Measurements from ENCODE around the gene ADAMTSL2. TPM values are rescaled to one million over a fixed set of nuclear protein-coding genes. Genes with fewer than 3 reads are reported as not detected.
A peak's percentile ranks its signal among the peaks of the same experiment; 100 is the strongest.

Gene ADAMTSL2
- total RNA-seq, 3 donors from 2014 or later, result 0.08 to 0.14 TPM; not detected in 1

DNA sequence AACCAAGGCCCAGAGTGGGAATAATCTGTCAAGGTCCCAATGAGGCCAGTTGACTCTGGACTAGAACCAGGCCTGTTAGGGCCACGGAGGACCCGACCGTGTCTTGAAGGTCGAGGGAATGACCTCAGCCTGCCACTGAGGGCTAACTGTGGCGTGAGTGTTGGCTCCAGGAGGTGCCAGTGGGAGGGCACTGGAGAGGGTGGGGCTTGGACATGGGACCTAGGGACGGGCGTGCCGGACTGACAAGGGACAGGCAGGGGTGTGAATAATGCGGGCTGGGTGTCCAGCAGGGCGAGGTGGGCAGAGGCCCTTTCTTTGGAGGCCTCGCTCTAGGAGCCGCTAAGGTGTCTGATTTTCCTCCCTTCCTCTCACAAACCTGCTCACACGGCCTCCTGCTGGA lies 7.5 kb downstream of the ADAMTSL2 start:
- Mint-ChIP-seq H3K4me3 (no peak overlapping the region), H3K27me3 (ENCODE audit: low read depth) (peaks cover 7% of the 10 kb centered on the region), H3K36me3 (ENCODE audit: insufficient read depth) (no peaks in the 10 kb centered on the region), H3K4me1 (ENCODE audit: low read depth) (no peaks in the 10 kb centered on the region), H3K9me3 (no peaks in the 10 kb centered on the region)
- DNase-seq (no peak), ATAC-seq (no peak)

DNA sequence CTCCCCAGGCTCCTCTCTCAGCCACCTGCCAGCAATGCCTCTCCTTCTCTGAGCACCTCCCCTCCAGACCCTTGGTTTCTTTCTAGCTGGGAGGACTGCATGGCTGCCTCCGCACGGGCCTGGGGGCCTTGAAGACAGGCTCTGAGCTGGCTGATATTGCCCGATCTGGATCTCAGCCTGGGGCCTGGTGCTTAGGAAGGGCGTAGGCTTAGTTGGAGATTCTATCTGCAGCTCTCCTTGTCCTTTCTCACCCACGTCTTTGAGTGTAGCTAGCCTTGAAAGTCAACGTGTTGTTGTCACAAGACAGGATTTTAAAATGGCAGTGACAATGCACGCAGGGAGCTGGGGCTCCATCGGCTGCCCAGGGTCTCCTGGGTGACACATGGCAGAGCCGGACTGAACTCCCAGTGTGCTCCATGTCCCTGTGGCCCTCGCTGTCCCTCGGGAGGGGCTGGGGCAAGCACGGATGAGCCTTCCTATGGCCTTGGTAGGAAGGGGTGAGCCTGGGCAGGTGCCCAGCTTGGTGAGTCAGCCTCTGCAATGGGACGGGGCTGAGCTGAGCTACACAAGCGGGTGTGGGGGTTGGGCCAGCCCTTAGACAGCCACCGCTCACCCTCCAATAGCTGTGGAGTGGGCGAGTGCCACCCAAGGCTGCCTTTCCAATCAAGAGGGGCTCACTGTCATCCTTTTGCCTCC lies 9.4 kb downstream of the ADAMTSL2 start:
- no peaks in the 10 kb centered on the region for H3K9me3 Mint-ChIP-seq
- no peaks in the 10 kb centered on the region for H3K36me3 Mint-ChIP-seq (ENCODE audit: insufficient read depth)
- no peak for ATAC-seq
- peaks cover 8% of the 10 kb centered on the region for H3K27me3 Mint-ChIP-seq (ENCODE audit: low read depth)
- no peak for DNase-seq
- no peaks in the 10 kb centered on the region for H3K4me1 Mint-ChIP-seq (ENCODE audit: low read depth)
- no peak overlapping the region for H3K4me3 Mint-ChIP-seq

DNA sequence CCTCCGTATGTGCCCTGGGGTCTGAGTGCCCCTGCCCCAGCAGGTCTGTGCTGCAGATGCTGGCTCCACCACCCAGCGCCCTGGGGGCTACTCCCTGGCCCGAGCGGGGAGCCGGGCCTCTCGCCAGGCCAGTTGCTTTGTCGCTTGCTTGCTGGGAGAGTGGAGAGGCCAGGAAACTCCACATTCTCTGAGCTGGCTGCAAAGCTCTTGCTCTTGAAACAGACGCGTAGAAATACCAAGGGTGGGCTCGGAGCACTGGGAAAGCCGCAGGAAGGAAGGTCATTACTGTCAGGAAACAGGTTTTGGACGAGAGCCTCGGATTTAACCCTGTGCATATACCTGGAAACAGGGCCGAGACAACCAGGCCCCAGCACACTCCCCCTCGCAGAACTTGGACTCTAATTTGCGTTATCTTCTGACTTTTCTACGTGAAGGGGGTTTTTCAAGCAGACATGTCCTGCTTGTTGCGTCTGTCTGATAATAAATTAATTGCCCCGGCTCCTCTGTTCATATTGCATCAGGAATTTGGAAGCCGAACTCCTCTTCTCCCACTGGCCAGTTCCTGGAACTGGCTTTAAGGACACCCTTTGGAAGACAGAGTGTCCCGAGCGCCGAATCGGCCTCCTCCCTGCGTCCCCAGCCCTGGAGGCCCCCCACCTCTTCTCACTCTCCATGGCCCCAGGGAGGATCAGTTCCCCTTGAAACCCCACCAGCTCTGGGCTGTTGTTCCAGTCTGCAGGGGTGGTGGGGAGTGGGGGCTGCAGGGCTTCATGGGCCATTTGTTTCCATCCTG lies 11.2 kb downstream of the ADAMTSL2 start:
- no peak for DNase-seq
- H3K4me1 Mint-ChIP-seq (ENCODE audit: low read depth), result no peaks in the 10 kb centered on the region
- H3K4me3 Mint-ChIP-seq, result no peak overlapping the region
- H3K27me3 Mint-ChIP-seq (ENCODE audit: low read depth), result peaks cover 2% of the 10 kb centered on the region
- no peaks in the 10 kb centered on the region for H3K36me3 Mint-ChIP-seq (ENCODE audit: insufficient read depth)
- no peak for ATAC-seq
- H3K9me3 Mint-ChIP-seq, result no peaks in the 10 kb centered on the region

DNA sequence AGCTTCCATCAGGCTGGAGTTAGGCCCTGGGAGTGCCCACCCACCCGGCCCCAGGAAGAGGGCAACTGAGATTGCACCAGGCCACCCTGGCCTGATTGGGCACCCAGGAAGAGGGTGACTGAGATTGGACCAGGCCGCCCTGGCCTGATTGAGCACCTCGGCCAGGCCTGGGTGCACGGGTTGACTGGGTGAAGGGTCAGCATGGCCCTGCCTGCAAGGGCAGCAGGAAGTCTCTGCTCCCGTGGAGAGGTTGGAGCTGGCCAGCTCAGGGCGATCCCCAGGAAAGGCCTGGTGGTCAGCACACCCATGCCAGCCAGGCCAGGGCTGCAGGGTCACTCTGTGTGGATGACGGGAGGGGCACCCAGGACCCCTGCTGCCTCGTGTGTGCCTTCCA lies 11.8 kb downstream of the ADAMTSL2 start:
- Mint-ChIP-seq H3K27me3 (ENCODE audit: low read depth) (peaks cover 2% of the 10 kb centered on the region), H3K4me1 (ENCODE audit: low read depth) (no peaks in the 10 kb centered on the region), H3K9me3 (no peaks in the 10 kb centered on the region), H3K4me3 (no peak overlapping the region), H3K36me3 (ENCODE audit: insufficient read depth) (no peaks in the 10 kb centered on the region)
- DNase-seq, result no peak
- no peak for ATAC-seq

DNA sequence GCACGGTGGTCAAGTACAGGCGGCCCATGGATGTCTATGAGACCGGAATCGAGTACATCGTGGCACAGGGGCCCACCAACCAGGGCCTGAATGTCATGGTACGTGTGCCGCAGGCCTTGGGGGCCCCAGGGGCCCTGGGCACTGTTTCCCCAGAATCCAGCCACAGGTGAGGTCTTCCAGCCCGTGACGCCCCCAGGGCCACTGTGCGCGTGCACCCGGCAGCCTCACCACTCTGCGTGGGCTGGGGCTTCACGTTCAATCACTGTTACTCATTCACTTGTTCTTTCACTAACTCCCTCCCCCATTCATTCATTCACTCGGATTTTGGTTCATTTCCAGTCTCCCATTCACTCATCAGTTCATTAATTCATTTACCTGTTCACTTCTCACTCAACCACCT lies 12.6 kb downstream of the ADAMTSL2 start:
- Mint-ChIP-seq H3K27me3 (ENCODE audit: low read depth) (peaks cover 2% of the 10 kb centered on the region), H3K4me3 (no peak overlapping the region), H3K4me1 (ENCODE audit: low read depth) (no peaks in the 10 kb centered on the region), H3K36me3 (ENCODE audit: insufficient read depth) (no peaks in the 10 kb centered on the region), H3K9me3 (no peaks in the 10 kb centered on the region)
- ATAC-seq (no peak), DNase-seq (no peak)

DNA sequence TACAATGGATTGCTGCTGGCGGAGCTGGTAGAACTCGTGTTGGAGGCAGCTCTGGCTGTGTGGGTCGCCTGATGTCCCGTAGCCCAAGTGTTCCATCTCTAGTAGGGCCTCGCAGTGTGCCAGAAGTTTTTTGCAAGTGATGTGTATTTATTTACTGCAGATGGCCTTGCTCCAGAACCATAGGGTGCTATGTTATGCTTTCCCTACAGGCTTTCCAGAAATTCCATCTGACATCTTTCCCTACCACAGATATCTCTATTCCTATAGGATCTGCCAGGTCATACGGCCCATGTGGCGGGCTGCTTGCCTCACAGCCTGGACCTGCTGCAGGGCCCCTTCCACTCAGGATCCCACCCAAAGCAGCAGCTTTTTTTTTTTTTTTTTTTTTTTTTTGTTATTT lies 16.9 kb downstream of the ADAMTSL2 start:
- ATAC-seq (no peak), DNase-seq (no peak)
- no peaks in the 10 kb centered on the region for H3K9me3 Mint-ChIP-seq
- peaks cover 2% of the 10 kb centered on the region for H3K27me3 Mint-ChIP-seq (ENCODE audit: low read depth)
- no peaks in the 10 kb centered on the region for H3K36me3 Mint-ChIP-seq (ENCODE audit: insufficient read depth)
- no peak overlapping the region for H3K4me3 Mint-ChIP-seq
- no peaks in the 10 kb centered on the region for H3K4me1 Mint-ChIP-seq (ENCODE audit: low read depth)

DNA sequence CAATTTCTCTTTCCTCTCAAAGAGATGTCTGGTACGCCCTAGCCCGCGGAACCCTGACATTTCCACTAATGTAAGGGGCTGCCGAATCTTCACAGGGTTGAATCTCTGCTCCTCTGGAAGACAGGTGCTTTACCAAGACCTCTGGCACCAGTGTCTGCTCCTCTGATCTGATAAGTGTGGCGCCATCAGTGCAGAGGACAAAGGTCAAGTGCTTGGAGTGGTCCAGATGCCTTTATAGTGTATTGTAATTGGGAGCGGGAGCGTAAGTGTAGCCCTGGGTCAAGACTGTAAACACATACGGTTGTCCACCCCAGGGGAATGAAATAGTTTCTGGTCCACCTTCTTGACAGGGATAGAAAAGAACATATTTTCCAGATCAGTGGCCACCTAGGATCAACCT lies 17.7 kb downstream of the ADAMTSL2 start:
- no peaks in the 10 kb centered on the region for H3K36me3 Mint-ChIP-seq (ENCODE audit: insufficient read depth)
- H3K27me3 Mint-ChIP-seq (ENCODE audit: low read depth), result peaks cover 2% of the 10 kb centered on the region
- ATAC-seq, result no peak
- no peak for DNase-seq
- H3K4me1 Mint-ChIP-seq (ENCODE audit: low read depth), result no peaks in the 10 kb centered on the region
- no peaks in the 10 kb centered on the region for H3K9me3 Mint-ChIP-seq
- H3K4me3 Mint-ChIP-seq, result no peak overlapping the region

DNA sequence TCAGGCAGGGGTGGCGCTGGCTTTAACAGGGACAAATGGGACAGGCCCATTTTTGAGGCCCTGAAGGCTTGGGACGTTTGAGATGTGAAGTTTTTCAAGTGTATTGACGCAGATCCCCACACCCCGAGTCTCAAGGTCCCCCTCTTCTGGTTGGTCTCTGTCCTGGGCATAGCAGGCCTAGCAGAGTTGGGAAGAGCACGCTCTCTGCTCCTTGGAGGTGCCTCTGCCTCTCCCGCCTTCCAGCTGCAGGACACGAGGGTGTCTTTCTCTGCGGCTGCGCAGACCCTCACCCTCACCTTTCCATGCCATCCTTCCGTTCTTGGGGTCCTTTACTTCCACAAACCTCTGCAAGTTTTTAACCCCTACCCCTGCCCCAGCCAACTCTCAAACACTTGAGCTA lies 18.6 kb downstream of the ADAMTSL2 start:
- H3K4me3 Mint-ChIP-seq, result no peak overlapping the region
- H3K27me3 Mint-ChIP-seq (ENCODE audit: low read depth), result no peaks in the 10 kb centered on the region
- no peaks in the 10 kb centered on the region for H3K9me3 Mint-ChIP-seq
- DNase-seq (no peak), ATAC-seq (no peak)
- H3K4me1 Mint-ChIP-seq (ENCODE audit: low read depth), result peaks cover 2% of the 10 kb centered on the region
- H3K36me3 Mint-ChIP-seq (ENCODE audit: insufficient read depth), result no peaks in the 10 kb centered on the region

DNA sequence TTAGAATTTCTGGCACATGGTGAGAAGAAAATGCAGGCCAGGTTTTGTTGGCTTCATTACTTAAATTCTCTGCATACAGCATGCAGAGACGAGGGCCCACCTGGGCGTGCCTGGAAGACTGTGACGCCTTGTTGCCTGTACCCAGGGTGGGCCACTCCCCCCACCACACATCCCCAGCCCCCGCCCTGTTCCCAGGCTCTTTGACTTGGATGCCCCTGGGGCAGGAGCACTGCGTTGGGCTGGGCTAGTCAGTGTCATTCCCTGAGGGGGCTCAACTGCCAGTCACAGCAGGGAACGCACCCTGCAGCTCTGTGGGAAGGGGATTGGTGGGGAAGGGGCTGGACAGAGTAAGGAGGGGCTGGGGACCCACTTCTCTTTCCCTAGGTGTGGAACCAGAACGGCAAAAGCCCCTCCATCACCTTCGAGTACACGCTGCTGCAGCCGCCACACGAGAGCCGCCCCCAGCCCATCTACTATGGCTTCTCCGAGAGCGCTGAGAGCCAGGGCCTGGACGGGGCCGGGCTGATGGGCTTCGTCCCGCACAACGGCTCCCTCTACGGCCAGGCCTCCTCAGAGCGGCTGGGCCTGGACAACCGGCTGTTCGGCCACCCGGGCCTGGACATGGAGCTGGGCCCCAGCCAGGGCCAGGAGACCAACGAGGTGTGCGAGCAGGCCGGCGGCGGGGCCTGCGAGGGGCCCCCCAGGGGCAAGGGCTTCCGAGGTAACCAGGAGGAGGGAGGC lies 19.6 kb downstream of the ADAMTSL2 start:
- no peak for ATAC-seq

DNA sequence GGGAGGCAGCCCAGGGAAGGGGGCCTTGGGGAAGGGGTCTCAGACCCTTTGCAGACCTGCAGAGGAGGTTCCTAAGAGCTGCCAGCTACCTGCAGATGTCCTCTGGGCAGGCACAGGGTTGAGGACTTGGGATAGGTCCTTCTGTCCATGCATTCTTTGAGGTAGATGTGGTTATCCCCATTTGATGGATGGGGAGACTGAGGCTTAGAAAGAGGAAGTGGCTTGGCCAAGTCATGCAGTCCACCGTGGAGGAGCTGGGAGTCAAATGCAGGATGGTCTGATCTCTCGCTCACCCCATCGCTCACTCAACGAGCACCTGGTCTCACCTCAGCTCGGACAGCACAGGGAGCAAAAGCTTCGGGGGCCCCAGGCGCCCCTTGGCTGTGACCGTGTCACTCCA lies 20.2 kb downstream of the ADAMTSL2 start:
- Mint-ChIP-seq H3K4me3 (no peak overlapping the region), H3K27me3 (ENCODE audit: low read depth) (peaks cover 7% of the 10 kb centered on the region), H3K36me3 (ENCODE audit: insufficient read depth) (no peaks in the 10 kb centered on the region), H3K4me1 (ENCODE audit: low read depth) (peaks cover 12% of the 10 kb centered on the region), H3K9me3 (no peaks in the 10 kb centered on the region)
- no peak for DNase-seq
- ATAC-seq, result no peak

More for the DNA sequence above, 19.6 kb downstream of the ADAMTSL2 start:
- H3K4me3 Mint-ChIP-seq, result no peak overlapping the region
- DNase-seq, result no peak
- peaks cover 6% of the 10 kb centered on the region for H3K27me3 Mint-ChIP-seq (ENCODE audit: low read depth)
- peaks cover 11% of the 10 kb centered on the region for H3K4me1 Mint-ChIP-seq (ENCODE audit: low read depth)
- H3K9me3 Mint-ChIP-seq, result no peaks in the 10 kb centered on the region
- no peaks in the 10 kb centered on the region for H3K36me3 Mint-ChIP-seq (ENCODE audit: insufficient read depth)

DNA sequence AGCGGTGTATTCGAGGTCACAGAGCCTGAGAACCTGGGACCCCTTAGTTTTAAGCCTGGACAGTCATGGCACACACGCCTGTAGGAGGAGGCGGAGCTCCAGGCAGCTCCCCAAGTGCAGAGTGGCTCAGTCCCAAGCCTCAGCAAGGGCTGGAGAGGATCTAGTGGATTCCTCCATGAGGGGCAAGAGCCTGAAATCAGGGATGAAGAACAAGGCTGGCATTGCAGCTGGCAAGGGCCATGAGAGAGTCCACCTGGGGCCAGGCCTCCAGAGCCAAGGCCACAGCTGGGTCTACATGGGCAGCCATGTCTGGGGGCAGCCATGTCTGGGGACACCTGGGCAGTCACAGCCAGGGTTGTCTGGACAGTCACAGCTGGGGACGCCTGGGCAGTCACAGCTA lies 21.9 kb downstream of the ADAMTSL2 start:
- H3K4me3 Mint-ChIP-seq, result no peak overlapping the region
- peaks cover 2% of the 10 kb centered on the region for H3K36me3 Mint-ChIP-seq (ENCODE audit: insufficient read depth)
- DNase-seq (no peak), ATAC-seq (no peak)
- H3K27me3 Mint-ChIP-seq (ENCODE audit: low read depth), result peaks cover 10% of the 10 kb centered on the region
- no peaks in the 10 kb centered on the region for H3K9me3 Mint-ChIP-seq
- peaks cover 14% of the 10 kb centered on the region for H3K4me1 Mint-ChIP-seq (ENCODE audit: low read depth)

DNA sequence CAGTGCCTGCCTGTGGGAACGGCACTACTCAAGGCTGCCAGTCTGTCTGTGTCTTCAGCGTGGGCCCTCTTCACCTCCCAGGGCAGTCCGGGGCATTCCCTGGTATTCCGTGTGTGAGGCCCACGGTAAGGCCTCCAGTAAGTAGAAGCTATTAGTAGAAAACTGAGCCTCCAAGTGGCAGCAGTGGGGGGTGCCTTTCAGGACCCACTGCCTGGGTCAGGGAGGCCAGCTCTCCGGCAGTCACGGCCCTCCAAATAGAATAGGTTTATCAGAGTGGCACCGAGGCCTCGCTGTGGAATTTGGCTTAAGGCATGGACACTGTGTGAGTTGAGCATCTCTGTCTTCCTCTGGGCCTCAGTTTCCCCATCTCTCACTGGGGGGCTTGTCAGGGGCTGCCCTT lies 23.1 kb downstream of the ADAMTSL2 start:
- Mint-ChIP-seq H3K4me3 (no peak overlapping the region), H3K9me3 (no peaks in the 10 kb centered on the region), H3K27me3 (ENCODE audit: low read depth) (peaks cover 10% of the 10 kb centered on the region), H3K36me3 (ENCODE audit: insufficient read depth) (peaks cover 2% of the 10 kb centered on the region), H3K4me1 (ENCODE audit: low read depth) (peaks cover 15% of the 10 kb centered on the region)
- no peak for ATAC-seq
- no peak for DNase-seq

DNA sequence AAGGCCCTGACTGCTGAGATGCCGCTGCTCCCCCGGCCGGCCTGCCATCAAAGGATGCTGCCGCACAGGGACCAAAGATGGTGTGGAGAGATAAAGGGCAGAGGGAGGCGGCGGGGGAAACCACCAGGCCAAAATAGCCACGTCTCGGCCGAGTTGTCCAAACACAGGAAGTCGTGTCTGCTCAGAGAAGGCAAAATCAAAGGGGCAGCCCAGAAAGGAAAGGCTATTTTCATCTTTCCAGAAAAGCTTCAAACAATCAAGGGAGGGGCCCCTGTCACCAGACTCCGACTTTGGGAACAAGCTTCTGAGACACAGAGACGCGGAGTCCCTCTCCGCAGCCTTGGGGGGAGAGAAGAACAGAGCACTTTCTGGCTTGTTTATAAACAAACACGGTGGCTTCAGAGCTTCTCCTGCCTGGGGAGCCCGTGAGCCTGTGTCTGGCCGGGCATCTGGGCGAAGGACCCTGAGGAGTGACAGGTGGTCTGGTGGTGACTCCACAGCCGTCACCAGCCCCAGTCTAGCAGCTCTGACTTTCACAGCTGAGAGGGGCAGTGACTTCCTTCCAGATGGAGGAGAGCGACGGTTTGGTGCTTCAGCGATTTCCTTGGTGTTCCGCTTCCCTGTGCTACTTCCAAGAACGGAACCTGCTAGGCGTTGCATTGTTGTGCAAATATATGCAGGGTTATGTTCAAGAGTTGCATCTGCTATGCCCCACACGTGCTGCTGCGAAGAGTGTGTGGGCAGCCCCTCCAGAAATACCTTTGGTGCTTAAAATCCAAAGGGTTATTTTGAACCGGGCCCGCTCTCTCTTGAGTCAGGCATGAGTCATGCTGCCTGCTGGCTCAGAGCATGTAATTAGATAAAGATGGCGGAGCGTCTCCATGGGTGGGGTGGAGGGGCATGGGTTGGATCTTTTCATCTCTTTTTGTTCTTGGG lies 24.0 kb downstream of the ADAMTSL2 start:
- Mint-ChIP-seq H3K36me3 (ENCODE audit: insufficient read depth) (peaks cover 2% of the 10 kb centered on the region), H3K4me1 (ENCODE audit: low read depth) (peaks cover 21% of the 10 kb centered on the region), H3K27me3 (ENCODE audit: low read depth) (peaks cover 10% of the 10 kb centered on the region), H3K9me3 (no peaks in the 10 kb centered on the region), H3K4me3 (peak overlapping the region; percentile 37)
- ATAC-seq (peak; percentile 84 to 91), DNase-seq (no peak)

DNA sequence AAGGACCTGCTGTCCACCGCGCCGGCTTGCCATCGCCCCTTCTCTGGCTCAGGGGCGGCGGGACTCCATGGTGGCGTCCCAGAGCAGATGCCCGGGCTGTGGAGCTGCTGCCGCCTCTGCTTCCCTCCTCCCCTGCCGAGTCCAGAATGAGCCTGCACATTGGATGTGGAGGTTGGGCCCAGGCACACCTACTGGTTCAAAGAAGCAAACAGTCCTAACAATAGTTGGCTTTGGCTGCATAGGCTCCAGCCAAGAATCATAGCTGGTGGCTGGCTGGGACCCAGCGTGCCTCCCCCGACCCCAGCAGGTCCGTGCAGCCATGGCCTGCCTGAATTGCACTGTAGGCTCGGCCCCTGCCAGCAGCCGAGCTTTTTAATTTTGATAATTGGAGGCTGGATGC lies 25.8 kb downstream of the ADAMTSL2 start:
- peaks cover 10% of the 10 kb centered on the region for H3K27me3 Mint-ChIP-seq (ENCODE audit: low read depth)
- H3K36me3 Mint-ChIP-seq (ENCODE audit: insufficient read depth), result peaks cover 2% of the 10 kb centered on the region
- no peaks in the 10 kb centered on the region for H3K9me3 Mint-ChIP-seq
- ATAC-seq, result no peak
- DNase-seq, result no peak
- H3K4me3 Mint-ChIP-seq, result no peak overlapping the region
- H3K4me1 Mint-ChIP-seq (ENCODE audit: low read depth), result peaks cover 22% of the 10 kb centered on the region

All from activated T-cell treated with anti-CD3 and anti-CD28 coated beads, Interleukin-2, amount 50 U/mL, for 4 hours (primary cell).